SK-N-DZ (cell line): ENCODE data around the gene NAAA. TPM values are rescaled to one million over a fixed set of nuclear protein-coding genes. Genes with fewer than 3 reads are reported as not detected.
"Not testable (repeated sequence)": the region's sequence is repeated elsewhere in the genome, so short reads cannot be mapped to it uniquely, and the experiment has no call there.

Experiments
- DNase-seq: peaks from one replicate; pipeline ENCODE4 v3.0.0-alpha.2; 2015; ENCODE audit warnings: low spot score
- polyA plus RNA-seq, 2 experiments: library from polyadenylated mRNA; depleted of rRNA; stranded (reverse); fragments of >200 nt; gene quantifications; 2 replicates each; pipeline ENCODE4 v1.2.3, GENCODE V29; 2014

NAAA gene
- 28.8 and 42.1 TPM in 2 replicates for polyA plus RNA-seq (2014; cell fraction: cytosol; rRNA removed)
- polyA plus RNA-seq (2014; cell fraction: nucleus; rRNA removed) = 12.2 and 42.3 TPM in 2 replicates

DNA sequence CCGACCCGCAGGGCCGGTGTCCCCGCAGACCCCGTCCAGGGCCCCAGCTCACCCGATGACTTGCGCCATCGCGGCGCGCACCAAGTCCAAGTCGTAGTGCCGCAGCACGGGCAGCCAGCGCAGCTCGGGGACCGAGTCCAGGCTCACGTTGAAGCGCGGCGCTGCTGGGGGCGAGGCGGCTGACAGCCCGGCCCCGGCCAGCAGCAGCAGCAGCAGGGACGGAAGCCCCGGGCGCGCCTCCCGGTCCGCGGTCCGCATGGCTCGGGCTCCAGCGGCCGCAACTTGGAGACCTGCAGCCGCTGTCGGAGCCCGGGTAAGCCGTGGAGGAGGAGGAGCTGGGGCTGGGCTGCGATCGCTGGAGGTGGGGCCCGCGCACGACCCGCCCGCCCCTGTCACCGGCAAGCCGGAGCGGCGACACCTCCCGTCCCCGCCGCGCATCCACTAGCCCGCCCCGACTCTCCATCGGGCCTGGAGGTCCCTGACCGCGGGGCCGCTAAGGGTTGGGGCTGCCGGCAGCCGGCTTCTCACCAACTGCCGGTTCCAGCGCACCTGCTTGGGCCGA lies at the start of gene NAAA:
Gene NAAA, minus strand, starts transcription at position 322 of the 562 bp plus-strand sequence. Its CDS starts 64 bp downstream, at position 258.
- DNase-seq = peak; percentile 75

DNA sequence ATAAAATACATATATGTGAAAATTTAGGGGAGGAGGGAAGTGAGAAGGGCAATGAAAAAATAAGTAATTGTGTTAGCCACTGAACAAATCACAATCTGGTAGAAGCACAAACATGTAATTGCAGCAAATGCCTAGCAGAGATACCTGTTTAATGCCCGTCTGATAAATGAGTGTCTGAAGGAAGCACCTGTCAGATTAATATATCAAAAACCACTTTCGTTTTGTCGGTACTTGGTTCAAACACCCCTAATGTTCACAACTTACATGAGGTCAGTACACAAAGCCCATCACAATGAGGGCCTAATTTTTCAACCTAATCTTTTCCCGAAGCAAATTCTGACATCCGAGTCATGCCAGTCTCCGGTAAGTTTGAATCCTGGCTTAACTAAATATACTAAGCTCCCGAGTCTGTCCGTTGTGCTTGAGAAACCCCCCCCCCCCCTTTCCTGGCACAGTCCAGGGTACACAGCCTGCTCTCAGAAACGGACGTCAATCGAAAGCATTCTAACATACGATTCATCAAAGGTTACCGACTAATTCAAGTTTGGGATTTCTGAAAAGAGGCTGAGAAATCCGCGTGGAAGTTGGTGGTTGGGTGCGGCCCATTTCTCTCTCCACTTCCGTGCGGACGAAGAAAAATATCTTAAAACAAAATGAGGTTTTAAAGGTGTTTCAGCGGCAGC lies 49.2 kb upstream of the NAAA start:
- DNase-seq = no peak

- DNase-seq = no peak
These were observed 44.3 kb upstream of the NAAA start for GRCh38 chr4:75985116-75985515.

DNA sequence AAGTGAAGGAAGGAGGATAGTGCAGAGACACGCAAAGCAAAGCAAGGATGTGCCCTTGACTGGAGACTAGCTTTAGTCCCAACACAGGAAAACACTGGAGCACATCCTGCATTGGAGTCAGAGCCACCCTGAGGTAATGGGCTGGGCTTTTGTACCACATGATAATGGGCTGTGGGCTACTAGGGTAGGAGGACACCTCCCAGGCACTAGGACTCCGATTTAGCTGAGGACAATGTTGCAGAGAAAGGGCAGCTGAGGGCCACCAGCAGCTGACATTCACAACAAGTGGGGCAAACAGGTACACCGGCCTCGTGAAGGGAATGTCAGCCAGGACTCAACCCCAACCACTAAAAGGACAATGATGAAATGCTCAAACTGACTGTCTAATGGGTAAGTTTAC lies 39.8 kb upstream of the NAAA start:
- no peak for DNase-seq

DNA sequence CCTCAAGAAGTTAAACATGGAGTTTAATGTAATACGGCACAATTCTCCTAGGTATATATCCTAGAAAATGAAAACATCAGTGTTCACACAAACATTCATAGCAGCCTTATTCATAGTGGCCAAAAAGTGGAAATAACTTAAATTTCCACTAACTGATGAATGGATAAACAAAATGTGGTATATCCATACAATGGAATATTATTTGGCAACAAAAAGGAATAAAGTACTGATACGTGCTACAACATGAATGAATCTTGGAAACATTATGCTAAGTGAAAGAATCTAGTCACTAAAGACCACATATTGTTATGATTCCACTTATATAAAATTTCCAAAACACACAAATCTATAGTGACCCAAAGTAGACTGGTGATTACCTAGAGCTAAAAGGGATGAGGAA lies 35.4 kb upstream of the NAAA start:
- DNase-seq = no peak

DNA sequence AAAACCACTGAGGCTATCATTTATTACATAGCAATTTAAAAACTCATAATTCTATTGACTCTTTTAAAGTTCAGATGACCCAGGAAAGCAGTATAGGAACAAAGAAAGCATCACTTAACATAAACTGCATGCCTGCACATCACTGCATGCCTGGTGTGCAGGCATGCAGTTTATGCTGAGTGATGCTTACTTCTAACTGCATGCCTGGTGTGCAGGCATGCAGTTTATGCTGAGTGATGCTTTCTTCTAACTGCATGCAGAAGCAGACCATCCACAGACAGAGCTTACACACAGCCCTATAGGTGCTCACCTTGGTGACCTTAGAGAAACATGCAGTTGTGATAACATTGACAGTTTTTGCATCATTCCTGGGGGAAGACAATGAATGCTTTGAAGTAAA lies 33.0 kb upstream of the NAAA start:
- no peak for DNase-seq

GRCh38 chr4:75968084-75968483 lies 27.3 kb upstream of the NAAA start:
- DNase-seq = no peak

- no peak for DNase-seq
These were observed 22.7 kb upstream of the NAAA start for GRCh38 chr4:75963558-75963957.

- not testable (repeated sequence) for DNase-seq
These were observed 21.3 kb upstream of the NAAA start for GRCh38 chr4:75962072-75962471.

DNA sequence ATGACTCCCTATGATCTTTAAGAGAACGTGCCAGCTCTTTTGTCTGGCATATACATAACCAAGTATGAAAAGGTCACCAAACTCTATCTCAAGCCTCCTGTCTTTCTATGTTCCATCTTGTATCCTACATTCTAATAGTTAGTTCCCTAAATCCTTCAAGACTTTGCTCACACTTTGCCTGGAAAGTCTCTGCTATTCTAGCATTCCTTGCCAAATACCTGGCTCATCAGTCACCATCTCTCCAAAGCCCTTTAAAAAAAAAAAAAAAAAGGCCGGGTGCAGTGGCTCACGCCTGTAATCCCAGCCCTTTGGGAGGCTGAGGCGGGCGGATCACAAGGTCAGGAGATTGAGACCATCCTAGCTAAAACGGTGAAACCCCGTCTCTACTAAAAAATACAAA lies 17.7 kb upstream of the NAAA start:
- DNase-seq = not testable (repeated sequence)

DNA sequence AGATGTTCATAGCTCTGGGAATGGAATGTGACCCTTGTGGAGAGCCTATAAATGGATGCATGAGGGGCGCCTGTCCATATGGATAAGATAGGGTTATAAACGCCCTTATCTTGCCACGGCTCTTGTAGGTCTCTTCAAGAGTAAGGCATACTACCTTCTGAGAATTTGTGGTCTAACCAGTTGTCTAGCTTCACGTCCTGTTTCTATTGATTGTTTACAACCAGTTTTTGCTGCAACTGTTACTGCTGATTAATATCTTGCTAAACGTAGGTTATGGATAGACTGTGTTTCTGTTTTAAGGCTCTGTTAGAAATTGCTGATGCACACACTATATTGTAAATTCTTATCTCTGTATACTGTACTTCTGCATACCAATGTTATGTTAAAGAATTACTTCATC lies 14.0 kb upstream of the NAAA start:
- not testable (repeated sequence) for DNase-seq

GRCh38 chr4:75953509-75953908 lies 12.7 kb upstream of the NAAA start:
- no peak for DNase-seq

- no peak for DNase-seq
These were observed 9.5 kb upstream of the NAAA start for GRCh38 chr4:75950213-75950815.

DNA sequence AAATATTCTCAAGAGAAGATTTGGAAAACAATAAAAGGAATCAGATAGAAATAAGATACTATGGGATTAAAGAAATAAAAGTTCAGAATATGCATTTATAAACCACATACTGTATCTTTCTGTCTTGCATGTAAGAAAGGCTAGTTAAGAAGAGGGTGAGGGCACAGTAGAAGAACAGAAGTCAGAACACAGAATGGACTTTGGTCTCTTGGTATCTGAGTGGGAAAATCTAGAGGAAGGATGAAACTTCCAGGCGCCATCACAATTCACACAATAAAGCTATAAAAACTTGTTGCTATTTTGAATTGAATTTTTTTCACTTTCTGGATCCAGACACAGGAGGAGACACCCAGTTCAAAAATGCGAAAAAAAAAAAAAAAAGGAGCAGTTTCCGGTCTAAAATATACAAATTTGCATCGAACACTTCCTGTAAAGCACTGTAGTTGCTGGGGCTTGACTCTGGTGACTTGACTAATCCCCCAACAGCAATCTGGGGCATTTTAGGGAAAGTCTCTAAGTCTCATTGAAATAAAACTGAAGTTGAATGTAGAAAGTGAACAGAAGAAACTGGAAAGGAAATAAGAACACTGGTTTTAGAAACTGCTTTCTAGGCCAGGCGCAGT lies 8.1 kb upstream of the NAAA start:
- no peak for DNase-seq

DNA sequence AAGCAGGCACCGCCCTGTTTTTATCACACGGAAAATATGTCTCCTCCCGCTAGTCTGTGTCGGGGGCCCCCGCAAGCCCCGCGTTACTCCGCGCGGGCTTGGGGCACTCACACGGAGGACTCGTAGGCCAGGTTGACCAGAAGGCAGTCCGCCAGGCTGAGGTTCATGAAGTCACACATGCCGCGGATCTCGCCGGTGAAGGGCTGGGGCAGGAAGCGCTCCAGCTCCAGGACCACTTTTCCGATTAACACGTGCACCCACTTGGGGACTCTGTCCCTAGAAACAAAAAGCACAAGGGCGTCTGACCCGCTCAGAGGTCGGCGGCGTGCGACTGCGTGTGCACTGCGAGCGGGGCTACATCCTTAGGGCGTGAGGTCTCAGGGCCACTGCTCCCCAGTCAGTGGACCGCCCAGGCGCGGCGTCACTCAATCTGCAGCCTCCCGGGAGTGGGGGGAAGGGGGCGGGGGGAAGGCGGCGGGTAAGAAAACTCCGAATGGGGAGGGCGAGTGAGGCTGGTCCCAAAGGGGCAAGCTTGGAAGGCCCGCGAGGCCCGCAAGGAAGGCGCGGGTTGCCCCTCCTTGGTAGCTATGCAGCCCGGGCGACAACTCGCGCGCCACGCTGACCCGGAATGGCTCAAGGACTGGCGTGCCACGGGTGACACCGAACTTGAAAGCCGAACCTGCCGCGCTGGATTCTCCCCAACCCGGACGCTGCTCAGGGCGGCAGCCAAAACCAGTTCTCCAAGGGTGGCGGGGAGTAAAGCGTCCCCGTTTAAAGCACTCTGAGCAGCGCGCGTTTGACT lies 722 bp downstream of the NAAA start:
- peak; percentile 58 for DNase-seq

DNA sequence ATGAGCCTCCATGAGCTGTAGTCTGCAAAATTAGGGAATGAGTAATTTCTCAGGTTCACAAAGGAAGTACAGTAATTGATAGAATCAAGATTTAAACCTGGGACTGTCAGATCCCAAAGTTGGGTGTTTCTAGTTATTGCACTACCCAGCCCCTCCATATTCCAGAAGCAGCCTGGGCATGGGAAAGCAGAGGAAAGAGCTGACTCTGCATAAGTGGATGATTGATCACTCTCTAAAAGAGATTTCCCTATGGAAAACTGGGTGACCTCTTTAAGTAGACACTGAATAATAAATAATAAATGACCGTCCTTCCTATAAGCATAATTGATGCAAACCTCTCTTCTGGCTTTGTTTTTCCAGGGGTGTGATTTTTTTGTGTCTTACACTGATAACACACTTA lies 5.2 kb downstream of the NAAA start:
- no peak for DNase-seq

GRCh38 chr4:75930152-75930551 lies 10.7 kb downstream of the NAAA start:
- no peak for DNase-seq

GRCh38 chr4:75924916-75925315 lies 15.9 kb downstream of the NAAA start:
- DNase-seq = not testable (repeated sequence)

DNA sequence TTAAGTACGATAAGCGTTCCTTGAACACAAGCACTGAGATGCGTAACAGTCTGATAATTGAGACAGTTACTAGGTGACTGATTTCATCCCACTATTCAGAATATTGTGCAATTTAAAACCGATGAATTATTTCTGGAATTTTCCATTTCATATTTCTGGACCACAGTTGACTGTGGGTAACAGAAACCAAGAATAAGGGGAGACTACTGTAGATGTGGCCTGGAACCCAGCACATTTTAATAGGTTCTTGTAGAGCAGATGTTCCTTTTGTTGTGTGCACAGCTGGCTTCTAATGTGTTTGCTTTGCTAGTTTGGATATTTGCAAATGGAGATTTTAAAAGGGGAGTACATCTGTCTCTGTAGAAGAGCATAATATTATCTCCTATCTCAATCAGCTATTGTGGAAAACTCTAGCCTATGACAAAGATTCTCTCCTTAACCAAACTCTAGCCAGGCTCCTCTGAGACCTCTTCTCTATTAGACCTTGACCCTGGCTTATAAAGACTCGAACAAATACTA lies 16.4 kb downstream of the NAAA start:
- no peak for DNase-seq

DNA sequence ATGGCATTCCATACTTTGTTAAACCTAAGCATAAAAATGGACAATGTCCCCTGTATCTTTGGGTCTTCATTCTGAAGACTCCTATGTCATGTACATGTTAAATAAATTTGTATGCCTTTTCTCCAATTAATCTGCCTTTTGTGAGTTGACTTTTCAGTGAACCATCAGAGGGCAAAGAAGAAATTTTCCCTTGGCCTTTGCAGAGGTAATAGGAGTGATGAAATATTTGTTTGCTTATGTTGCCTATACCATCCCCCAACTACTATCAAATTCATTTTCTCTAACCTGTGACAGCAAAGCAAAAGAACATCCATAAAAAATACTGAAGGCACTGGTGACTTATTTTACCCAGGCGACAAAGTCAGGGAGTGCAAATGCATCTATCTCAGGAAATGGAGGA lies 18.2 kb downstream of the NAAA start:
- DNase-seq = no peak

- DNase-seq = no peak
These were observed 18.9 kb downstream of the NAAA start for GRCh38 chr4:75921910-75922309.
